Superior temporal gyrus (tissue), 1 donor: ENCODE data around the gene FEM1A.
"Not testable (repeated sequence)": the region's sequence is repeated elsewhere in the genome, so short reads cannot be mapped to it uniquely, and the experiment has no call there.

Experiments
- DNase-seq: peaks from one replicate; pipeline ENCODE4 v3.0.0-alpha.2; 2016; ENCODE audit errors: extremely low spot score

FEM1A gene

GRCh38 chr19:4773047-4773640, 18.4 kb upstream of the FEM1A start:
- DNase-seq, result no peak

- no peak for DNase-seq
Observed at GRCh38 chr19:4774136-4774535, 17.4 kb upstream of the FEM1A start.

- DNase-seq, result no peak
Observed at GRCh38 chr19:4775627-4776152, 15.8 kb upstream of the FEM1A start.

DNA sequence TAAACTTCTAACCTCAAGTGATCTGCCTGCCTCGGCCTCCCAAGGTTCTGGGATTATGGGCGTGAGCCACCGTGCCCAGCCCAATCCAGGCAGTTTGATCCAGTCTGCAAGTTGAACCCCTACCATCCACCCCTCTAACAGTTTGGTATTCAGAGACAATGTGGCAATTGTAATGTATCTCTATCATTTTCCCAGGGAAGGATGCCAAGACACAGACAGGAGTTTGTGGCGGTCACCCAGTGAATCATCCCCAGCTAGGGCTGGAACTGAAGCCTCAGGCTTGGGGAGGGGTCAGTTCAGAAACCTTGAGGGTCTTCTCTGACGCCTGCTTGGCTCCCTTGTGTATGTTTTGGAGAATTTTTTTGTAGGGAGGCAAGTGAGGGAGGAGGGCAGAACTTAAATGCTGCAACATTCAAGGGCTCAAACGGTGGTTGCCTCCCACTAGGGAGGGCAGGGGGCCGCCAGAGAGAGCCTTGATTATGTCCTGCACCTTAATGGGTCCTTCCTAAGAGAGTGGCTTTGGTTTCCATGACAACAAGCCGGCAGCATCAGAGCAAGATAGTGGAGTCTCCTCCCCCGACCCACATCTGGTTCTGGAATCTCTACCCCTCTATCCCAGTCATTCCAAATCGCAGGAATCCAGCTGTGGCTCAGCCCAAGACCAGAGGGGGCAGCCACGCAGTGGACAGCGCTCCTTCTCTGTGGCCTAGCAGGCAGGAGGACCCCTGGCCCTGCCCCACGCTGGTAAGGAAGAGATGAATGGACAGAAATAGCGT, 14.9 kb upstream of the FEM1A start:
- DNase-seq, result no peak

GRCh38 chr19:4778124-4778523, 13.4 kb upstream of the FEM1A start:
- DNase-seq, result not testable (repeated sequence)

- DNase-seq, result no peak
Observed at GRCh38 chr19:4780860-4781259, 10.7 kb upstream of the FEM1A start.

DNA sequence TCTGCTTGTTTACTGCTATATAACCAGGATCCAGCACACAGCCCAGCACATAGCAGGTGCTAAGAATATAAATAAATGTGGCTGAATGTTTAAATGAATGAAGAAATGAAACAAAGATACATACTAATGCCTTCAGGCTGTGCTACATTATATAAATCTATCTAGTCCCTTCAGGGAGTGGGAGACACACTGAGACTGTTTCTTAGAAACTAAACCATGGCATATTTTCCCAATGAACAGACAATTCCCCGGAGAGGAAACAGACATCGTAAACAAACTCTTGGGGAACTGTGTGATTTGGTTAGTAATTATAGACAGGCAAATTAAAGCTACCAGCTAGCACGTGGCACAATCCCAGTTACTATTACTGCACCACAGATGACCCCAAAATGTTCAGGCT, 9.7 kb upstream of the FEM1A start:
- peak; percentile 37 for DNase-seq

DNA sequence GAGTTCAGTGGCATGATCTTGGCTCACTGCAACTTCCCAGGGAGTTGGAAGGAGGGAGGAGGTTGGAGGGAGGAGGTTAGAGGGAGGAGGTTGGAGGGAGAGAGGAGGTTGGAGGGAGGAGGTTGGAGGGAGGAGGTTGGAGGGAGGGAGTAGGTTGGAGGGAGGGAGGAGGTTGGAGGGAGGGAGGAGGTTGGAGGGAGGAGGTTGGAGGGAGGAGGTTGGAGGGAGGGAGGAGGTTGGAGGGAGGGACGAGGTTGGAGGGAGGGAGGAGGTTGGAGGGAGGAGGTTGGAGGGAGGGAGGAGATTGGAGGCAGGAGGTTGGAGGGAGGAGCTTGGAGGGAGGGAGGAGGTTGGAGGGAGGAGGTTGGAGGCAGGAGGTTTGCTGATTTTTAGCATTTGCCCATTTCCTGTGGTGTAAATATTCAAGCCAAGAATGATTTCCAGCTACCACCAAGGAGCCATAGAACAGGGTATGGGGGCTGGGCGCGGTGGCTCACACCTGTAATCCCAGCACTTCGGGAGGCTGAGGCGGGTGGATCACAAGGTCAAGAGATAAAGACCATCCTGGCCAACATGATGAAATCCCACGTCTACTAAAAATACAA, 5.0 kb upstream of the FEM1A start:
- DNase-seq, result not testable (repeated sequence)

DNA sequence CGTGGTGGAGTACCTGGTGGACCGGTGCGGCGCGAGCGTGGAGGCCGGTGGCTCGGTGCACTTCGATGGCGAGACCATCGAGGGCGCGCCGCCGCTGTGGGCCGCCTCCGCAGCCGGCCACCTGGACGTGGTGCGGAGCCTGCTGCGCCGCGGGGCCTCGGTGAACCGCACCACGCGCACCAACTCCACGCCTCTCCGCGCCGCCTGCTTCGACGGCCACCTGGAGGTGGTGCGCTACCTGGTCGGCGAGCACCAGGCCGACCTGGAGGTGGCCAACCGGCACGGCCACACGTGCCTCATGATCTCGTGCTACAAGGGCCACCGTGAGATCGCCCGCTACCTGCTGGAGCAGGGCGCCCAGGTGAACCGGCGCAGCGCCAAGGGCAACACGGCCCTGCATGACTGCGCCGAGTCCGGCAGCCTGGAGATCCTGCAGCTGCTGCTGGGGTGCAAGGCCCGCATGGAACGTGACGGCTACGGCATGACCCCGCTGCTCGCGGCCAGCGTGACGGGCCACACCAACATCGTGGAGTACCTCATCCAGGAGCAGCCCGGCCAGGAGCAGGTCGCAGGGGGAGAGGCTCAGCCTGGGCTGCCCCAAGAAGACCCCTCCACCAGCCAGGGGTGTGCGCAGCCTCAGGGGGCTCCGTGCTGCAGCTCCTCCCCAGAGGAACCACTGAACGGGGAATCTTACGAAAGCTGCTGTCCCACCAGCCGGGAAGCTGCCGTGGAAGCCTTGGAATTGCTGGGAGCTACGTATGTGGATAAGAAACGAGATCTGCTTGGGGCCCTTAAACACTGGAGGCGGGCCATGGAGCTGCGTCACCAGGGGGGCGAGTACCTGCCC, 708 bp downstream of the FEM1A start:
- not testable (repeated sequence) for DNase-seq

- DNase-seq, result not testable (repeated sequence)
Observed at GRCh38 chr19:4792866-4793195, 1.3 kb downstream of the FEM1A start.

- not testable (repeated sequence) for DNase-seq
Observed at GRCh38 chr19:4793278-4793677, 1.7 kb downstream of the FEM1A start.

GRCh38 chr19:4794971-4795370, 3.4 kb downstream of the FEM1A start:
- no peak for DNase-seq

GRCh38 chr19:4795400-4795799, 3.9 kb downstream of the FEM1A start:
- DNase-seq, result no peak

DNA sequence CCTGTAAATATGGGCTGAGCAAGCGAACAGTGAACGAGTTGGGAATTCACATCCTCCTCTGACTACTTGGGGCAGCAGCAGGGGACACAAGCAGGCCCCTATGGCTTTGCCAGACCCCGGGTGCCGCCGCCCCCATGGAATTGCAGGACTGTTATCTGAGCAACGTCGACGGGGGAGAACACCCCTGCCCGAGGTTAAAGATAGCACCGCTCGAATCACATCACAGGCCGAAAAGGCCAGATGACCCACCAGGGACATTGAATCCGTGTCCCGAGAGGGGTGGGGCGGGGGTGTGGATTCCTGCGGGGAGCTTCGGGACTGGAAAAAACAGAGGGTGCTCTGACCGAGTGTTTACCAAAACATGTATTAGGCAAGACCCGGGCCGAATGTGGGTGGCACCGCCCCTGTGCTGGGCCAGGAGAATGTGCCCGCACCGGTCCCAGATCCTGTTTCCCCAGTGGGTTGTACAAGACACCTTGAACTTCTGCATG, 9.1 kb downstream of the FEM1A start:
- no peak for DNase-seq

DNA sequence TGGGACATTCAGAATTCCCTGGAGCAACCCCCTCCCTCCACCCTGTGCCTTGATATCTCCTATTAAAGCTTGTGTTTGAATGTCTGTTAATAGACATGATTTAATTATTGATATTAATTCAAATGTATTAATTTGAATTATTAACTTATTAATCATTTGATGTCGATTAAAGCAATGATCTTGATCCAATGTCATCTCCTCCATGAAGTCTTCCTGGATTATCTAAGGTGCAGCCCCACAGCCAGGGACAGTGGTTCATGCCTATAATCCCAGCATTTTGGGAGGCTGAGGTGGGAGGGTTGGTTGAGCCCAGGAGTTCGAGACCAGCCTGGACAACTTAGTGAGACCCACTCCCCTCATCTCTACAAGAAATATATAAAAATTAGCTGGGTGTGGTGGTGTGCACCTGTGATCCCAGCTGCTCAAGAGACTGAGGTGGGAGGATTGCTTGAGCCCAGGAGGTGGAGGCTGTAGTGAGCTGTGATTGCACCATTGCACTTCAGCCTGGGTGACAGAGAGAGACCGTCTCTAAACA, 9.6 kb downstream of the FEM1A start:
- DNase-seq, result no peak

DNA sequence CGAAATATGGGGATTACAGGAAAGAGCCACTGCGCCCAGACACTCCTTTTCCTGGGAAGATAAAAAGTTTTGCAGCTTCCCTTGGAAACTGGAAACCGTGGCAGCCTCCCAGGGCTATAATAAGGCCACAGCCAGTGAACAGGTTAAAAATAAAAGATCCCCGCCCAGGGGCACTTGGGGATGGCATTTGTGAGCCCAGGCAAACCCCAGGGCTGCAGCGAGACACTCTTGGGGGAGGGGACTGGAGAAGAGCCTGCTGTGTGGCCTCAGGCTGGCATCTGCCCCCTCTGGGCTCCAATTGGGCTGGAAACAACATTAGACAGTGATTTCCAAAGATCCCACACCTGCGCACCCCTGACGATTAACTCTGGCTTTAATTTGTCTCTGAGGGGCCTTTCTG, 11.2 kb downstream of the FEM1A start:
- no peak for DNase-seq

DNA sequence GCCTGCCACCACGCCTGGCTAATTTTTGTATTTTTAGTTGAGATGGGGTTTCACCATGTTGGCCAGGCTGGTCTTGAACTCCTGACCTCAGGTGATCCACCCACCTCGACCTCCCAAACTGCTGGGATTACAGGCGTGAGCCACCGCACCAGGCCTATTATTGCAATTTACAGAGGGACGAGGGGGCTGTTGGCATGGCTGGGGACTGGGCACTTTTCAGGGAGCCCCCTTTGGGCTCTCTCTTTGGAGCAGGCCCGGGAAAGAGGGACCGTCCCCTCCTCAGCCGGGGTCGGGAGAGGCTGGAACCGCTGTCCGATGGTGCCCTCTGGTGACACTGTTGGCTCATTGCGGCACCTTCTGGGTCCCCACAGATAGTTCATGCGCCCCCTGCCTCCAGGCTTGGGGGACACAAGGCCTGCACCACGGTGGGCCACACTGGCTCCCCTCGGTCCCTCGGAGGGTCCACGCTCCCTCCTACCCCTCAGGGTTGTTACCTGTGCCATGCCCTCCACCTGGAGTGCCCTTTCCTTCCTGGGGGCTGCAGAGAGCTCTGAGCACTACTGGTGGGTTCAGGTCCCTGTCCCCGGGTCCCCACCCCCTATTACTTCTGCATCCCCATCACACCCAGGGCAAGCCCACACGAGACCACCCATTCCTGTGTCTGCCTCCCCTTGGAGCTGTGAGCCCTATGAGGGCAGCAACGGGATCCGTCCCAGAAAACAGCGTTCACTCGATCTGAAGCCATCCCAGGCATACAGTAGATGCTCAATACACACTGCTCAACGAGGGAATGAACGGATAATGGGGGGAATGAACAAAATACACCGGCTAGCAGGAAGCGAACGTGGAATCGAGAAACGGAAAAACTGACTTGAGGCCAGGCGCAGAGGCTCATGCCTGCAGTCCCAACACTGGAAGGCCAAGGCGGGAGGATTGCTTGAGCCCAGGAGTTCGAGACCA, 12.5 kb downstream of the FEM1A start:
- peak; percentile 54 for DNase-seq

DNA sequence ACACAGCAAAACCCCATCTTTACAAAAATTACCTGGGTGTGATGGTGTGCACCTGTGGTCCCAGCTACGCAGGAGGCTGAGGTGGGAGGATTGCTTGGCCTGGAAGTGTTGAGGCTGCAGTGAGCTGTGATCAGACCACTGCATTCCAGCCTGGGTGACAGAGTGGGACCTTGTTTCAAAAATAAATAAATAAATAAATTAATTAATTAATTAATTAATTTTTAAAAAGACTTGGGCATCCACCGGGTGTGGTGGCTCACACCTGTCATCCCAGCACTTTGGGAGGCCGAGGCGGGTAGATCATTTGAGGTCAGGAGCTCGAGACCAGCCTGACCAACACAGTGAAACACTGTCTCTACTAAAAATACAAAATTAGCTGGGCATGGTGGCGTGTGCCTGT, 13.6 kb downstream of the FEM1A start:
- not testable (repeated sequence) for DNase-seq

- no peak for DNase-seq
Observed at GRCh38 chr19:4806384-4806783, 14.8 kb downstream of the FEM1A start.

GRCh38 chr19:4807188-4807587, 15.7 kb downstream of the FEM1A start:
- DNase-seq, result no peak
